ENCODE results near the gene ZNF708.

DNA sequence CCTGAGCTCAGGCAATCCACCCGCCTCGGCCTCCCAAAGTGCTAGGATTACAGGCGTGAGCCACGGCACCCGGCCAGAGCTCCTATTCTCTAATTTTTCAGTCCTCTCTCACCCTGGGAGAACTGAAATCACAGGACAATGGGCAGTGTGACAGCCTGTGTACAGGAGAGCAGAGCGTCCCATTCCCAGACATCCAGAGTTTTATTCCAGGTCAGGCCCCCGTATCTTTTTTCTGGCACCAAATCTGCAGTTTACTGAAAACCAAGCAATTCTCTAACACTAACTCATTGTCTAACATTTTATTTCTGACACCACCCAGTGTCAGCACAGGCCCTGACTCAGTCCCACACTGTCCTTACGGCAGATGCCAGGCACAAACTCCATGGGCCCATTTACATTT, 6.7 kb downstream of the ZNF708 start:
- TF ChIP-seq CTCF (IDR thresholded peaks at IDR 0.05) (no peak), EZH2phosphoT487 (IDR thresholded peaks at IDR 0.05) (no peak), EZH2 (IDR thresholded peaks at IDR 0.05) (no peak)
